DND-41 (cell line): Measurements from ENCODE around the gene SH3GLB2.

Source experiments
- CTCF ChIP-seq: IDR thresholded peaks from 2 replicates; pipeline ENCODE4 v1.5.1; 2012; ENCODE audit warnings: borderline replicate concordance, low read length, moderate library complexity, mild to moderate bottlenecking; ENCODE audit not compliant: poor library complexity, severe bottlenecking; ENCODE audit errors: extremely low read depth
- EZH2 ChIP-seq: IDR thresholded peaks from 3 replicates; pipeline ENCODE4 v1.6.1; 2012; ENCODE audit warnings: borderline replicate concordance, low read depth, mild to moderate bottlenecking, moderate library complexity, low read length, inconsistent platforms; ENCODE audit not compliant: severe bottlenecking

- TF ChIP-seq CTCF (no peak), EZH2 (no peak)
These were observed 12.0 kb upstream of the SH3GLB2 start for GRCh38 chr9:129040113-129040643.
